ENCODE results near the gene PNPLA7. TPM values are rescaled to one million over a fixed set of nuclear protein-coding genes. Genes with fewer than 3 reads are reported as not detected.
"Not testable (repeated sequence)": the region's sequence is repeated elsewhere in the genome, so short reads cannot be mapped to it uniquely, and the experiment has no call there.

The PNPLA7 gene
- total RNA-seq, 1 experiment from 2014 or later: 0.90 TPM

DNA sequence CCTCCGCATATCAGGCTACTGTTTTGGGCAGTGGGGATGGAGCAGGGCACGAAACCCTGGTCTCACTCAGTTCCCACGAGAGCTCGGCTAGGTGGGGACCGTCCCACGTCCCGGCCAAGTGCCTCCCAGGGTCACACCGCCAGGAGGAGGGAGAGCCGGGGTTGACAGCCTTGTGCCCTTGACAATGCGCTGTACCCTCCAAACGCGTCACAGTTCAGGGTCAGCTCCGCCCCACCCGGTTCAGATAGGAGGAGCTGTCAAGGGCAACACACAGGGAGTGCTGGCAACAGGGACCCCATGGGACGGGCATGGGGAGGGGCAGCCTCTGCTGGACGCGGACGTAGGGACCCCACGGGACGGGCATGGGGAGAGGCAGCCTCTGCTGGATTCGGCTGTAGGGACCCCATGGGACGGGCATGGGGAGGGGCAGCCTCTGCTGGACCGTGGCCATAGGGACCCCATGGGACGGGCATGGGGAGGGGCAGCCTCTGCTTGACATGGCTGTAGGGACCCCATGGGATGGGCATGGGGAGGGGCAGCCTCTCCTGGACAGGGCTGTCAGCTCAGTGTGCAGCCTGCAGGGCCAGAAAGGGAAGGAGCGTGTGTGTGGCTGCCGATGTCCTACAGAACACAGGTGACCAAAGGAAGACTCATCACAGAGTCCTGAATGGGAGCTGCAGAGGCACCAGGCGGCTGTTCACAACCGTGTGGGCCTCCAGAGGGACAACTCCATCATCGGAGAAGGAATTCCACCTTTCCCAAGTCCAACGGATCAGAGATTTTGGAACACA is 29.4 kb downstream of the PNPLA7 start:
- Histone ChIP-seq H3K9me3 (ENCODE audit: low read depth, low read length, poor library complexity, severe bottlenecking) (no peaks in the 10 kb centered on the region), H3K36me3 (ENCODE audit: insufficient read depth, low read length, poor library complexity, severe bottlenecking) (no peaks in the 10 kb centered on the region), H3K4me3 (ENCODE audit: low read depth, low read length, poor library complexity, severe bottlenecking) (no peak overlapping the region), H3K4me1 (ENCODE audit: insufficient read depth, low read length, poor library complexity, severe bottlenecking) (no peaks in the 10 kb centered on the region), H3K27ac (ENCODE audit: low read depth, low read length, poor library complexity, severe bottlenecking) (no peak overlapping the region), H3K27me3 (replicated peaks; ENCODE audit: insufficient read depth, low read depth, low read length, poor library complexity) (no peaks in the 10 kb centered on the region)
- ChIA-PET POLR2A (ENCODE audit: low non-redundant PET) (interaction anchor here (0.8 kb wide), 1 partner anchor 22 kb away, joined by 13 read pairs; no protein-coding TSS in a partner anchor), CTCF (no interaction called here)
- DNase-seq (ENCODE audit: low spot score): no peak
- BruUV-seq (replicated peaks): no TSS peak
- intact Hi-C loops (cut with micrococcal nuclease; ENCODE audit: unreplicated experiment): no loop called here
- TF ChIP-seq, protein P1, sequence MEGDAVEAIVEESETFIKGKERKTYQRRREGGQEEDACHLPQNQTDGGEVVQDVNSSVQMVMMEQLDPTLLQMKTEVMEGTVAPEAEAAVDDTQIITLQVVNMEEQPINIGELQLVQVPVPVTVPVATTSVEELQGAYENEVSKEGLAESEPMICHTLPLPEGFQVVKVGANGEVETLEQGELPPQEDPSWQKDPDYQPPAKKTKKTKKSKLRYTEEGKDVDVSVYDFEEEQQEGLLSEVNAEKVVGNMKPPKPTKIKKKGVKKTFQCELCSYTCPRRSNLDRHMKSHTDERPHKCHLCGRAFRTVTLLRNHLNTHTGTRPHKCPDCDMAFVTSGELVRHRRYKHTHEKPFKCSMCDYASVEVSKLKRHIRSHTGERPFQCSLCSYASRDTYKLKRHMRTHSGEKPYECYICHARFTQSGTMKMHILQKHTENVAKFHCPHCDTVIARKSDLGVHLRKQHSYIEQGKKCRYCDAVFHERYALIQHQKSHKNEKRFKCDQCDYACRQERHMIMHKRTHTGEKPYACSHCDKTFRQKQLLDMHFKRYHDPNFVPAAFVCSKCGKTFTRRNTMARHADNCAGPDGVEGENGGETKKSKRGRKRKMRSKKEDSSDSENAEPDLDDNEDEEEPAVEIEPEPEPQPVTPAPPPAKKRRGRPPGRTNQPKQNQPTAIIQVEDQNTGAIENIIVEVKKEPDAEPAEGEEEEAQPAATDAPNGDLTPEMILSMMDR (conservative IDR thresholded peaks at IDR 0.05; ENCODE audit: low read depth, low read length): no peak
- no peak for TF ChIP-seq EZH2 (IDR thresholded peaks at IDR 0.05; ENCODE audit: borderline replicate concordance, low read depth, low read length, poor library complexity, severe bottlenecking)

DNA sequence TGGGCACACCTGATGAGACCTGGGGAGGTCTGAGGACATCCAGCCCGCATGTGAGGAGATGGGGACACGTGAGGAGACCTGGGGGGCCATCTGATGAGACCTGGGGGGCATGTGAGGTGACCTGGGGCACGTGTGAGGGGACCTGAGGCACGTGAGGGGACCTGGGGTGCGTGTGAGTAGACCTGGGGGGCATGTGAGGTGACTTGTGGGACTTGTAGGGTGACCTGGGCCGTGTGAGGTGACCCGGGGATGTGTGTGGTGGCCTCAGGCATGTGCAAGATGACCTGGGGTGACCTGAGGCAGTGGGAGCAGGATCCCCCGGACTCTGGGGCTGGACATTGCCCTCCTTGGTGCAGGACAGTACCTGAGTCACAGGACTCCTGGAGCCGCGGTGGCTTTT is 30.6 kb downstream of the PNPLA7 start:
- Histone ChIP-seq H3K27me3 (replicated peaks; ENCODE audit: insufficient read depth, low read depth, low read length, poor library complexity) (no peaks in the 10 kb centered on the region), H3K4me1 (ENCODE audit: insufficient read depth, low read length, poor library complexity, severe bottlenecking) (no peaks in the 10 kb centered on the region), H3K27ac (ENCODE audit: low read depth, low read length, poor library complexity, severe bottlenecking) (no peak overlapping the region), H3K4me3 (ENCODE audit: low read depth, low read length, poor library complexity, severe bottlenecking) (no peak overlapping the region), H3K9me3 (ENCODE audit: low read depth, low read length, poor library complexity, severe bottlenecking) (no peaks in the 10 kb centered on the region), H3K36me3 (ENCODE audit: insufficient read depth, low read length, poor library complexity, severe bottlenecking) (no peaks in the 10 kb centered on the region)
- TF ChIP-seq, protein P1 (conservative IDR thresholded peaks at IDR 0.05; ENCODE audit: low read depth, low read length): no peak
- no peak for TF ChIP-seq EZH2 (IDR thresholded peaks at IDR 0.05; ENCODE audit: borderline replicate concordance, low read depth, low read length, poor library complexity, severe bottlenecking)
- no peak for DNase-seq (ENCODE audit: low spot score)
- CTCF ChIA-PET: no interaction called here
- BruUV-seq (replicated peaks): no TSS peak
- intact Hi-C loops (cut with micrococcal nuclease; ENCODE audit: unreplicated experiment): no loop called here
- POLR2A ChIA-PET (ENCODE audit: low non-redundant PET): no interaction called here

DNA sequence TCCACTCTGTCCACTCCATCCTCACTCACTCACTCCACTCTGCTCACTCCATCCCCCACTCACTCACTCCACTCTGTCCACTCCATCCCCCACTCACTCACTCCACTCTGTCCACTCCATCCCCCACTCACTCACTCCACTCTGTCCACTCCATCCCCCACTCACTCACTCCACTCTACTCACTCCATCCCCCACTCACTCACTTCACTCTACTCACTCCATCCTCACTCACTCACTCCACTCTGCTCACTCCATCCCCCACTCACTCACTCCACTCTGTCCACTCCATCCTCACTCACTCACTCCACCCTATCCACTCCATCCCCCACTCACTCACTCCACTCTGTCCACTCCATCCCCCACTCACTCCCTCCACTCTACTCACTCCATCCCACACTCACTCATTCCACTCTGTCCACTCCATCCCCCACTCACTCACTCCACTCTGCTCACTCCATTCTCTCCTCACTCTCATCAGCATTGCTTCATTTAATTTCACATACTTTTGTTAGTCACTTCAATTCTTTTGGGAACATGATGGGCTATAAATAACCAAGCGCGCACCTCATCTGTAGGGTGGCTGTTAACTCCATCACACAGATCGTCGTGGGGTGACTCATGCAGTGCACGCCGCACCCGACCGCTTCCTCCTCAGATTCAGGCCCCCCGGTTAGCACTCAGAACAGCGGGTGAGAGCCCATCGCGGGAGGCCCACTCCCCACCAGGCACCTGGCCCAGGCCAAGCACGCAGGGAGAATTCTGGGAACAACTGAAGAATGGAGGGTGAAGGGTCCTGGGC is 31.3 kb downstream of the PNPLA7 start:
- H3K9me3 ChIP-seq (ENCODE audit: low read depth, low read length, poor library complexity, severe bottlenecking); DNase-seq (ENCODE audit: low spot score); BruUV-seq (replicated peaks); H3K4me1 ChIP-seq (ENCODE audit: insufficient read depth, low read length, poor library complexity, severe bottlenecking); H3K36me3 ChIP-seq (ENCODE audit: insufficient read depth, low read length, poor library complexity, severe bottlenecking); CTCF ChIA-PET; H3K4me3 ChIP-seq (ENCODE audit: low read depth, low read length, poor library complexity, severe bottlenecking); POLR2A ChIA-PET (ENCODE audit: low non-redundant PET); H3K27ac ChIP-seq (ENCODE audit: low read depth, low read length, poor library complexity, severe bottlenecking); intact Hi-C loops (cut with micrococcal nuclease; ENCODE audit: unreplicated experiment); H3K27me3 ChIP-seq (replicated peaks; ENCODE audit: insufficient read depth, low read depth, low read length, poor library complexity): not testable (repeated sequence)
